ENCODE results near the gene ARHGAP10. TPM values are rescaled to one million over a fixed set of nuclear protein-coding genes. Genes with fewer than 3 reads are reported as not detected.

The ARHGAP10 gene
- total RNA-seq, 1 donor from 2014 or later = 10.9 TPM

- no peak overlapping the region for H3K4me3 ChIP-seq (ENCODE audit: low read depth, low read length)
- no peak for TF ChIP-seq CTCF (conservative IDR thresholded peaks at IDR 0.05; ENCODE audit: low read depth, low read length)
- no peak for DNase-seq (ENCODE audit: low read depth)
Observed at GRCh38 chr4:147813109-147813773, 81.4 kb downstream of the ARHGAP10 start.

GRCh38 chr4:147813973-147814372 lies 82.1 kb downstream of the ARHGAP10 start:
- no peak for TF ChIP-seq CTCF (conservative IDR thresholded peaks at IDR 0.05; ENCODE audit: low read depth, low read length)
- DNase-seq (ENCODE audit: low read depth) = no peak
- no peak overlapping the region for H3K4me3 ChIP-seq (ENCODE audit: low read depth, low read length)

GRCh38 chr4:147814376-147814775 lies 82.5 kb downstream of the ARHGAP10 start:
- no peak for TF ChIP-seq CTCF (conservative IDR thresholded peaks at IDR 0.05; ENCODE audit: low read depth, low read length)
- DNase-seq (ENCODE audit: low read depth) = no peak

GRCh38 chr4:147815741-147816140 lies 83.9 kb downstream of the ARHGAP10 start:
- no peak for DNase-seq (ENCODE audit: low read depth)
- TF ChIP-seq CTCF (conservative IDR thresholded peaks at IDR 0.05; ENCODE audit: low read depth, low read length) = no peak

More at GRCh38 chr4:147814376-147814775, 82.5 kb downstream of the ARHGAP10 start:
- H3K4me3 ChIP-seq (ENCODE audit: low read depth, low read length) = no peak overlapping the region

GRCh38 chr4:147816382-147817254 lies 84.7 kb downstream of the ARHGAP10 start:
- no peak for DNase-seq (ENCODE audit: low read depth)
- TF ChIP-seq CTCF (conservative IDR thresholded peaks at IDR 0.05; ENCODE audit: low read depth, low read length) = no peak
- no peak overlapping the region for H3K4me3 ChIP-seq (ENCODE audit: low read depth, low read length)

More at GRCh38 chr4:147815741-147816140, 83.9 kb downstream of the ARHGAP10 start:
- no peak overlapping the region for H3K4me3 ChIP-seq (ENCODE audit: low read depth, low read length)

- DNase-seq (ENCODE audit: low read depth) = no peak
- TF ChIP-seq CTCF (conservative IDR thresholded peaks at IDR 0.05; ENCODE audit: low read depth, low read length) = no peak
- no peak overlapping the region for H3K4me3 ChIP-seq (ENCODE audit: low read depth, low read length)
Observed at GRCh38 chr4:147820975-147821374, 89.1 kb downstream of the ARHGAP10 start.

Measured in epithelial cell of proximal tubule (primary cell).